CD4-positive, alpha-beta T cell treated with Interleukin-21 for 1 hour (primary cell): ENCODE results near the gene VAV2.

Experiments used
- DNase-seq: peaks from one replicate; pipeline ENCODE4 v3.0.0-alpha.2; 2020

VAV2 gene

GRCh38 chr9:133980864-133981588 lies 11.1 kb downstream of the VAV2 start:
- no peak for DNase-seq

DNA sequence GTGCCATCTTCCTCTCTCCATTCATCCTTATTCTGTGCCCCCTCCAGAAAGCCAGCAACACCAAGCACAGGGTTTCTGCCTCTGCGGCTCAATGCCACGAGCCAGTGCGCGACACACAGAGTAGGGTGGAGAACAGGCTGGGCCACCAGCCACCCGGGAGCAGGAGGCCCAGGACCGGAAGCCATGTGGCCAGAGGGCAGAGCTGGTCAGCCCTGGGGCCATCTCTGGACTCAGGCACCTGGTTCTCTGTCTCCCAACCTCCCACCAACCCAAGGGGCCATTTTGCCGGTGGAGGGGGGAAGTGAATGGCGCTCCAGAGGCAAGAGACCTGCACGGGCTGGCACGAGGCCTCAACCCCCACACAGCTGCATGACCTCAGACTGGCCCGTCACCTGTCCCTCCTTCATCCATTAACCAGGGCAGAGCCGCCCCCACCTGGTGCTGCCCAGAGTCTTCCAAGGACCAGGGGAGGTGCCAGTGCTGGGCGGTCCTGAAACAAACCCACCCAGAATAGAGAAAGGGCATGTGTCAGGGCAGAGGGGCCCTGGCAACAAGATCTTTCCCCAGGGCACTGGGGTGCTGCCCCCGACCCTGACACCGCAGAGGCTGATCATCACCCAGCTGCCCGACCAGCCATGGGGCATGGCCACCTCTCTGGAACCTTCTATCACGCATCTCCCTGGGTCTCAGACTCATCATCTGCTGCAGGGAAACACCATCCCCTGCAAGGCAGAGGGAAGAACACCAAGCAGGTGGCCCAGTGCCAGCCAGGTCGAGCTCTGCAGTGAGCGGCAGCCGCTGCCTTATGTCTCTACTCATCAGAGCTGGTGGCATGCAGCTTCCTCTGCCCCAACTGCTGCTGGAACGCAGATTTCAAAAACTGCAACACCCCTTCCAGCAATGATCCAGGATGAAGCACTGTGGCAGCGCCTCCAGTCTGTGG lies 11.9 kb downstream of the VAV2 start:
- DNase-seq: no peak

DNA sequence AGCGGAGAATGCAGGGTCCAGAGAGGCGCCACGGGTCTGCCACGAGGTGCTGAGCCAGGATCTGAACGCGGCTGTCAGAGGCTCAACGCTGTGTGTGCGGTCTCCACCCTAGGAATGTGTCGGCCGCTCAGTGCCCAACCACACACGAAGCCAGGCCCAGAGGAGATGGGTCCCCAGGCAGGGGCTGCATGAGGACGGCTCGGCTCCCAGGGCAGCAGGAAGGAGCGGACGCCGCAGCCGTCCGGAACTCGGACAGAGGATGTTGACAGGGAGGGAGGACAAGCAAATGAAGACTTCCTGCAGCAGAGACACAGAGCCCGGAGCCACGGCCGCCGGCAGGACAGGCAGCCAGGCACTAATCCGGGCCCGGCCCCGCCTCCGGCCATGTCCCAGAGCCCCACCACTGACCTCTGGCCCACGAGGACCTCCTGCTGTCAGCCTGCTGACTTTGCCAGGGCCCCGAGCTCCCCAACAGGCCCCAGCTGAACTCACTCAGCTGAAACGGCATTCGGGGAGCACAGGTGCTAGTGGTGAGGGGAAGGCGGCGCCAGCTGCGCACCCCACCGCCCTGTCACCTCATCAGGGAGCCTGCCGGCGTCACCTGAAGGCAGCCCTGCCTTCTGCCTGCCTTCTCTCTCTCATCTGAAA lies 12.7 kb downstream of the VAV2 start:
- DNase-seq: no peak

GRCh38 chr9:133978899-133979272 lies 13.2 kb downstream of the VAV2 start:
- DNase-seq: no peak

- no peak for DNase-seq
Measured at GRCh38 chr9:133978226-133978898, 13.8 kb downstream of the VAV2 start.

DNA sequence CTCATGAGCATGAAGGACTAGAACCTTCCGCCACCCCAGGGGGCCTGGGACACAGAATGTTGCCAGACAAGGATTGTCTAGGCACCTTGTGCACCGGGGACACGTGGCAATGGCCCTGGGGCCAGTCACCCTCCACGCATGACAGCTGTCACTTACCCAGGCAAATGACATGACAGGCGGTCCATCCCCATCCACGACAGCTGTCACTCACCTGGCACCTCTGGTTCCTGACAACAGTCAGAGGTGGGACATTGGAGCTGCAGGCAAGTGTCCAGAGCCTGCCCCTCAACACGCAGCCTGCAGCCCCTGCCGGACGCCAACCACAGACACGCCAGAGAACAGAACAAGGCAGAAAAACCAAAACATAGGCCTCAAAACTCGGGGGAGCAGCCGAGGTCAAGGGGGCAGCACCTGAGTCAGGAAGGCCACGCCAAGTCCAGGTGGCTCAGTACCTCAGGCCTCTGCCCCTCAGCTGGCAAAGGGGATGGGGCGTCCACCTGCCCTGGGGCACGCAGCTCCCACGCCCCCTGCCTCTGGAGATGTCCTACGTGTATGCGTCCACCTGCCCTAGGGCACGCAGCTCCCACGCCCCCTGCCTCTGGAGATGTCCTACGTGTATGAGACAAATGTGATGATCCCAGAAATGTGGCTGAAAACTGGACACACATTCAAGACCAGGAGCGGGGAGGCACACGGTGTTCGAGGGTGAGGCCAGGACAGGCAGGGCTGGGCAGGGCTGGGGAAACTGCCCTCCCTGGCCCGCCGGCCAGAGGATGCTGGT lies 14.5 kb downstream of the VAV2 start:
- no peak for DNase-seq

DNA sequence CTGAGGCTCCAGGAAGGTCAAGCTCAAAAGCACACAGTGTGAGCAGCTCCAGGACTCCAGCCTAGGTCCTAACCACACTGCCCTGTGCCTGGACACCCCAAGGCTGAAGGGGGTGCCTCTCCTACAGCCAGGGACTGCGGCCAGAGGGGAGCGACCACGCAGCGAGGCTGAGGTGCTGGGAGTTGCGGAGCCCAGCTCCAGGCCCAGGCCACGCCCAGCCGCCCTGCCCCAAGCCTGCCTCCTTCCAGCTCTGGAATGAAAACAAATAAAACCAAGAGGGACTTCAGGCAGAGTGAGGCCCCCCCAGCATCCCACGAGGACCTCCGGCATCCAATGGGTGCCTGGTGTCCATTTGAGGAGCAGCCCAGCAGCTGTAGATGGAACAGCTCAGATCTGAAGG lies 15.2 kb downstream of the VAV2 start:
- no peak for DNase-seq

DNA sequence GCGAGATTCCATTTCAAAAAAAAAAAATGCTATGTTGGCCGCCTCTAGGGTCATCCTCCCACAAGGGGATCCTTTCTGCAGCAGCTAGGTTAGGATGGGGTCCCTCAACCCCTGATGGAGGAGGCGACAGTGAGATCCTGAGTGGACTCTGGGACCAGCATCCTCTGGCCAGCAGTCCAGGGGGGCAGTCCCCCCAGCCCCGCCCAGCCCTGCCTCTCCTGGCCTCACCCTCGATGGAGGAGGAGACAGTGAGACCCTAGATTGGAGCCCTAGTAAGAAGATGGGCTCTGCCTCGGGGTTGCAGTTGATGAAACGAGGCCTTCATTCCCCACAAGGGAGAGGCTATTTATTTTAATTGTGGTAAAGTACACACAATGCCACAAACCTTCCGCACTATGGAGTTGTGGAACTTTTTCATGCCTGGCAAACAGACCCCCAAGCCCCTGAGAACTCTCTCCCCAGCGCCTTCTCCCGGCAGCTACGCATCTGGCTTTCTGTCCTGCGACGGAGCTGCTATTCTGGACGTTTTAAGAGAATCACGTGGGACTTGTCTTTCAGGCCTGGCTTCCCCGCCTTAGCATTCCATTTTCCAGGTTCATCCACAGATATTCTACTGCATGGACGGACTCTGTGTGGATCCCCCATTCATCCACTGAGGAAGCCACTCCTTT lies 15.8 kb downstream of the VAV2 start:
- no peak for DNase-seq

GRCh38 chr9:133975511-133975910 lies 16.6 kb downstream of the VAV2 start:
- no peak for DNase-seq

DNA sequence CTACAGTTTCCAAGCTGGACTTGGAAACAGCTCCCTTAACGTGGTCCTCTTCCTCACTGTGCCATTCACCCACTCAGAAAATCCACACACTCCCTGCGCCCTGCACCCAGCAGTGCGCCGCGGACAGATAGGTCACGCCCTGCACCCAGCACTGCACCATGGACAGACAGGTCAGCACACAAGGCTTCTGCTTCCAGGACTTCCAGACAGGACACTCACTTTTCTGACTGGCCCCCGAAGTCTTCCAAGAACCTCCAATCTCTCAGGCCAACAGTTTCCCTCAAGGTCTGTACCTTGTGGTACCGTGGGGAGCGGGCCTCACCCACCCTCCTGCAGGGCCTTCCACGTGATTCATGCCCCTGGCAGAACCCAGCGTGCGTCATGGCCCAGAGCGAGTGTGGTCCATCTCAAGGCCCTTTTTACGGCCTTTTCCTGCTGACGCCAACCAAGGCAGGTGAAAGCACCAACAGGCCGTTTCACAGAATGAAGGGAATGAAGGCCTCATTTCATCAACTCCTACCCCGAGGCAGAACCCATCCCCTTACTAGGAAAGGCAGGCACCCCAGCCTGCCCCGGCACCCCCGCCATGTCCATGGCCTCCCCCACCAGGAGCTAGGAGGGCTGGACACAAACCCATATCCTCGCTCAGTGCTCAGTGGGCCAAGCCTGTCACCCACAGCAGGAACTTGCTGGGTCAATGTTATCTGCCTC lies 17.3 kb downstream of the VAV2 start:
- no peak for DNase-seq

- DNase-seq: no peak
Measured at GRCh38 chr9:133973791-133974630, 18.1 kb downstream of the VAV2 start.

- DNase-seq: no peak
Measured at GRCh38 chr9:133973111-133973790, 18.9 kb downstream of the VAV2 start.

DNA sequence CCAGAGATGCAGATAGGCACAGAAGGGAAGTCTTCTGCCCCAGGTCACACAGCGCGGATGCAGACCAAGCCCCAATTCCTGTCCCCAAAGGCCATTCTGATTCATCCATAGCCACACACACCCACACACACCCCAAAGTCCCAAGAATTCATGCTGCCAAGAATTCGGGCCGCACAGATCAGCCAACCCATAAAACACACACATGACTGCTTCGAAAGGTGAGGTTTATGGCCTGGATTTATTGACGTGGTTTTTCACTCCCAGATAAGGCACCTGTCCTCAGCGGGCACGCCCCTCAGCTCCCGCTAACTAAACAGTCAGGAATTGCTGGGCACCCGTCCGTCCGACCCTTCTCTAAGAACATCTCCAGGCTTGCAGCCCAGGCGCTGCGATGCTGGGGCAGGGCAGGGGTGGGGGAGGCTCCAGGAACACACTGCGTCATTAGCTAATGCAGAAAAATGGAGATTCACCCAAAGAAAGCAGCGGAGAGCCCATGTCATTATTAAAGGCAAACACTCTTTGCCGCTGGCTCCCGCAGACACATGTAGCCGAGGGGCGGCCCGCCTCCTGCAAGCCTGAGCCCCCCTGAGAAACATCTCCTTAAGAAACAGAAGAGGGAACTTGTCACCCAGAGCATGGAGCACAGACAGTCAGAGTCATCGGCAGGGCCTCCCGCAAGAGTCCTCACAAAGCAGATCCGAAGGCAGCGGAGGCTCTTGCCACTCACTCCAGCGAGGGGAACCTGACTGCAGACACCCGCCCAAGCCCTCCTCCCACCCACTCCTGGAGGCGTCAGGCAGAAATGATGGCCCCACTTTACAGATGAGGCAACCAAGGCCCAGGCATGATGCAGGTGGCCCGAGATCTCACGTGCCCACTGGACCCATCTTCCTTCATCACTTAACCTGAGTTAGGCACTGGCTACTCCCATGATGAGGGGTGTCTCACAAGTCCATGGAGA lies 19.9 kb downstream of the VAV2 start:
- DNase-seq: no peak

GRCh38 chr9:133971121-133971951 lies 20.8 kb downstream of the VAV2 start:
- DNase-seq: no peak

DNA sequence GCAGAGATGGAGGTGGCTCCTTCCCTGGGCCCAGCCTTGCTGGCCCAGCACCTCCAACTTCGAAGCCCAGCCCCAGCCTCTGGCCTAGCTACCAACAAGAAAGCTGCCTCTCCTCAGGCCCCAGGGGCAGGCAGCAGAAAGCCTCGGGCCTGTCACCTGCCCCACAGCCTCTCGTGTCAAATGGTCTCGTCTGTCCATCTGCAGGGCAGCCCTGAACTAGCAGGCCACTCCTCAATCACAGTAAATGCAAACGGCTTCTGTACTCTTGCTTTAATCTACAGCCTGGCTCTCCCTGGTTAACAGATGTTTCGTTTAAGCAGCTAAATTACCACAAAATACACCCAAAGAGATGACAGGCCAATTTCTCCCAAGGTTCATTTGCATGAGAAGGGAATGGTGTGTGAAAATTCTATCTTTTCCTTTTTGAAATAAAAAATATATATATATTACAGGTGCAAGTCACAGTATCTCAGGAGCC lies 21.5 kb downstream of the VAV2 start:
- DNase-seq: no peak

DNA sequence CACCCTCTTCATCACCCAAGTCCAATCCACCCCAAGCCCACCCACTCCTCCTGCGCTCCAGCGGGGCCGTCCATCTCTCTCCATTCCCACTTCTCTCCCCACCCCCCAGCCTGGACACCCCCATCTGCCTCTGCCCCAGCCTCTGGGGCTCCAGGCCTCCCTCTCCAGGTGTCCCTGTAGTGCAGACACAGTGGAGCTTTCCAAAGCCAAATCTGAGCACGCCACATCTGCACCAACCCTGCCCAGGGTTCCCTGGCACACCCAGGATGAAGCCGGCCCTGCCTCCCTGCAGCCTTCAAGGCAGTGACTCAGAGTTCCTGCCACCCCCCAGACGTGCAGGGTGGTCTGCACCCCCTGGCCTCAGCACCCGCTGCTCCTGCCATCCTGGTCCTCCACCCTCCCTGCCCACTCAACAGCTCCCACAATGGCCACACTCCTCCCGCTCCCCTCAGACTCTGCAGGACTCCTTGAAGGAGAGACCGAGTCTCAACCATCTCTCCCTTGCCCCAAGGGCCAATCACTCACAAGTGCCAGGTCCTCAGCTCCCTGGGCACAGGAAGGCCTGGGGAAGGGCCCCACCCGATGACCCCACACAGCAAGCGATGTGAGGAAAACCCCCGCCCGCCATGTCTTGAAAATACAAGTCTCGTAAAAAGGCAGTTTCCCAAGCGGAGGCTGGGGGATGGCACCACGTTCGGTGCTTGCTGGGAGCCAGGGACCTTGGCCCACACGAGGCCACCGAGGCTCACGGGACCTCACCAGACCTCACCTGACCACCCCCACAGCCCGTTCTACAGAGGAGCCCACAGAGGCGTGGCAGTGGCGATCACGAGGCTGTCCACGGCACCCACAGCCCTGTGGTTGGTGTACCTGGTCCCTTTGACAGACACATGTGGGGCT lies 22.2 kb downstream of the VAV2 start:
- no peak for DNase-seq
